NCI-H748 (cell line): ENCODE measurements around the gene ITGA8.
A peak's percentile ranks its signal among the peaks of the same experiment; 100 is the strongest.
"Not testable (repeated sequence)": the region's sequence is repeated elsewhere in the genome, so short reads cannot be mapped to it uniquely, and the experiment has no call there.

Source experiments
- DNase-seq: peaks from one replicate; lab custom pipeline; 2025; ENCODE audit not compliant: unreplicated experiment; lab: John Stamatoyannopoulos, UW

ITGA8 gene

GRCh38 chr10:15562578-15562977 lies 157.1 kb downstream of the ITGA8 start:
- DNase-seq, result no peak

- no peak for DNase-seq
Observed at GRCh38 chr10:15562116-15562515, 157.6 kb downstream of the ITGA8 start.

DNA sequence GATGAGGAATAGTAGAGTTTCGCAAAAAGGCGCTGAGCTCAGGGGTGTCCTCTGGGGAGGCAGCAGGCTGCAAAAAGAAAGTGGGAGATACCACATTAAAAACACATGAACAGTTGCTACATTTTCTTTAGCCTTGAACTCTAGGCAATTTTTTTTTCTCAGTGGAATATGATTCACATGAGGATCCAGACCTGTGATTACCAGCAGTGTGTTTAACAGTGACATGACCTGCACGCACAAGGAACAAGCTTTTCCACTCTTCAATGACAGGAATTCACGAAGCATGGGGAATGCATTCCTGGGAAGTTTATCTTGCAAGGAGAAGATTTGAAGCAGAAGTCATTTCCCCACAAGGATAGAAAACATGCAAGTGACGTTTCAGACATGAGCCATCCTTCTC lies 161.6 kb downstream of the ITGA8 start:
- DNase-seq, result no peak

DNA sequence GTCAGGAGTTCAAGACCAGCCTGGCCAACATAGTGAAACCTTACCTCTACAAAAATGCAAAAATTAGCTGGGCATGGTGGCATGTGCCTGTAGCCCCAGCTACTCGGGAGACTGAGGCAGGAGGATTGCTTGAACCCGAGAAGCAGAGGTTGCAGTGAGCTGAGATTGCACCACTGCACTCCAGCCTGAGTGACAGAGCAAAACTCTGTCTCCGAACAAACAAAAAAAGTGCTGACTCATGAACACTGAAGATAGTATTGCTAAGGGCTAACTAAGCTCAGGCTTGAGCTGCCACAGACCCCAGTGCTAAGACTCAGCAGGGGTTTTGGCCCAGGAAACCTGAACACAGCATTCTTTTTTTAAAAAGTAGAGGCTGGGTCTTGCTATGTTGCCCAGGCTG lies 162.6 kb downstream of the ITGA8 start:
- not testable (repeated sequence) for DNase-seq

DNA sequence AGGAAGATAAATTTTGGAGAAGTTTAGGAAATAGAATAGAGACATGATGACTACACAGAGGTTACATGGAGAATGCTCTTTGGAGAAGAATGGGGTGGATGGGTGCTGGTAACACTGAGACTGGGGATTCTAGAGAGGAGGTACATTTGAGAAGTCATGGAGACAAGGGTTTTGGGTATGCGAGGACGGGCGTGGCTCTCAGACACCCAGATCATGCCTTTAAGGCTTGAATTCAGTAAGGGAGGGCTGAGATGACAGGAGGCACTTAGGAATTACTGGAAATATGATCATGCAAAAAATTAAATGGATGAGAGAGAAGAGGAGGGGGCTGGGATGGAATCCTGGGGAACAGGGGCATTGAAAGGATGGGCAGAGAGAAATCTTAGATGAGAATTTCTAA lies 168.8 kb downstream of the ITGA8 start:
- no peak for DNase-seq

- DNase-seq, result peak; percentile 4
Observed at GRCh38 chr10:15548331-15548730, 171.4 kb downstream of the ITGA8 start.

DNA sequence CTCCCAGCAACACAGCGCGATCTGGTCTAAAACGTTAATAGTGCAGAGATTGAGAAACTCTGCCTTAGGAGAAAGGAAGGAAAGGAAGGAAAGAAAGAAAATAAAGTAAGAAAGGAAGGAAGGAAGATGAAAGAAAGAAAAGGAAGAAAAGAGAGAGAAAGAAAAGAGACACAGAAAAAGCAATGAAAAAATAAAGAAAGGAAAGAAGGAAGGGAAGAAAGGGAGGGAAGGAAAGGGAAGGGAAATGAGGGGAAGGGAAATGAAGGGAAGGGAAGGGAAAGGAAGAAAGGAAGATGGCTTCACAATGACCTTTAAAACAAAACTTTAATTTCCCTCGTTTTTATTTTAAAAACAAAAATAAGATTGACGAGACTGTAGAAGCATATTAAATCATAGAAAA lies 173.1 kb downstream of the ITGA8 start:
- DNase-seq, result no peak

DNA sequence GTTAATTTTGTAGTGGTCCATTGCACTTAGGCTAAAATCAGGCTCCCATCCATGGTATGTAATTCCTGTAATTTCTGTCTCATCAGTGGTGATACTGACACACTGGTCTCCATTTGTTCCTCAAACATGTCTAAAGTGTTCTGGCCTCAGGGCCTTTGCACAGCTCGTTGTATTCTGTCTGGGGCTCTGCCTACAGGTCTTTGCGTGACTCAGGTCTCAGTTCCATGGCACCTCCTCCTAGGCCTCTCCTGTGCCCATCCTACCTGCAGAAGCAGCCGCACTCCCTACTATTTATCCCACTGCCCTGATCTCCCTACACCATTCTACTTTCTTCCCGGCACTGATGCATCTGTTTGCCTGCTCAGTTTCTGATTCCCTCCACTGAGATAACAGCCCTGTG lies 173.8 kb downstream of the ITGA8 start:
- no peak for DNase-seq

- DNase-seq, result no peak
Observed at GRCh38 chr10:15545266-15545665, 174.5 kb downstream of the ITGA8 start.

DNA sequence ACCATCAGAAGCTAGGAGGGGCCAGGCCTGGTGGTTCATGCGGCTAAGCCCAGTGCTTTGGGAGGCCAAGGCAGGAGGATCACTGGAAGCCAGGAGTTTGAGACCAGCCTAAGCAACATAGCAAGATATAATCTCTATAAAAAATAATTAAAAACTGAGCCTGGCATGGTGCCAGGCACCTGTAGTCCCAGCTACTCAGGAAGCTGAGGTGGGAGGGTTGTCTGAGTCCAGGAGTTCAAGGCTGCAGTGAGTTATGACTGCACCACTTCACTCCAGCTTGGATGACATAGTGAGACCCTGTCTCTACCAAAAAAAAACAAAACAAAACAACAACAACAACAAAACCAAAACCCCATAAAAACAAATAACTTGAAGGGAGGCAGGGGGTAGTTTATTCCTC lies 175.7 kb downstream of the ITGA8 start:
- no peak for DNase-seq

GRCh38 chr10:15542817-15543216 lies 176.9 kb downstream of the ITGA8 start:
- no peak for DNase-seq

DNA sequence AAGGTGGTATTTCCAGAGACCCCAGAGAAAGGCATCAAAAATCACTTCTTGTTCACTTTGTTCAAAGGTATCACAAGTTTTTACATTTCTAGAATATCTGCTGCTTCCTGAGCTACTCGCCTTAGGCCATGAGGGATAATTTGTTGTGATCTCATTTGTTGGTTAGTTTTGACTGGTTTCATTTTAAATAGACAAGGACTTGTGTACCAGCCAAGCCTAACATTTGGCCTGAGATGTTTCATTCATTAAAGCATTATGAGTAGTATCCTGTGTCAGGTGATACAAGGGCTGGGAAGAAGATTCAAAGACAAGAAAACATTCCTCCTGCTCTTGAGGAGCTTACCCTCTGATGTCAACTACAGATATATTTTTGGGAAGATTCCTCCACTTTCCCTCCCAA lies 178.3 kb downstream of the ITGA8 start:
- DNase-seq, result no peak

GRCh38 chr10:15540727-15541126 lies 179.0 kb downstream of the ITGA8 start:
- DNase-seq, result peak; percentile 2

- DNase-seq, result no peak
Observed at GRCh38 chr10:15539262-15539661, 180.5 kb downstream of the ITGA8 start.

GRCh38 chr10:15534928-15535538 lies 184.7 kb downstream of the ITGA8 start:
- DNase-seq, result not testable (repeated sequence)

DNA sequence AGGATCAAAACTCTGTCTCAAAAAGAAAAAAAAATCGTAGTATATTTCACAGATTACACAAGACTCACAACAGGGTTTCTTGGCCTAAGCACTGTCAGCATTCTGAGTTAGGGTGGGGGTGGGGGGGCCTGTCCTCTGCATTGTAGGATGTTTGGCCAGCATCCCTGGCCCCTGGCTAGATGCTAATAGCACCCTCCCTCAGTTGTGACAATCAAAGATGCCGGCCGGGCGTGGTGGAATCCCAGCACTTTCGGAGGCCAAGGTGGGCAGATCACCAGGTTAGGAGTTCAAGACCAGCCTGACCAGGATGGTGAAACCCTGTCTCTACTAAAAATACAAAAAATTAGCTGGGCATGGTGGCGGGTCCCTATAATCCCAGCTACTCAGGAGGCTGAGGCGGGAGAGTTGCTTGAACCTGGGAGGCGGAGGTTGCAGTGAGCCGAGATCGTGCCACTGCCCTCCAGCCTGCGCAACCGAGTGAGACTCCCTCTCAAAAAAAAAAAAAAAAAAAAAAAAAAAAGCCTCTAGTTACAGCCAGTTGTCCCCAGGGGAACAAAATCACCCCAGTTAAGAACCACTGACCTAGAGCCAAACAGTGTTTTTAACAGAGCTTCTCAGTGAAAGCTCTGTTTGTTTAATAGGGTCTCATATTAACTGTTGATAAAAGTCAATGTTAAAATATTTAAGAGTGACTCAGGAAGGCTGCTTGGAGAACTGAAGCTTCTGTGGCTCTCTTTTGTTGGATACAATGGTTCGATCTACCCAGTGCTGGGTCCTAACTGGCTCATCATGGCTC lies 187.6 kb downstream of the ITGA8 start:
- no peak for DNase-seq

- DNase-seq, result no peak
Observed at GRCh38 chr10:15528859-15529239, 190.9 kb downstream of the ITGA8 start.

GRCh38 chr10:15526754-15527153 lies 193.0 kb downstream of the ITGA8 start:
- DNase-seq, result no peak

DNA sequence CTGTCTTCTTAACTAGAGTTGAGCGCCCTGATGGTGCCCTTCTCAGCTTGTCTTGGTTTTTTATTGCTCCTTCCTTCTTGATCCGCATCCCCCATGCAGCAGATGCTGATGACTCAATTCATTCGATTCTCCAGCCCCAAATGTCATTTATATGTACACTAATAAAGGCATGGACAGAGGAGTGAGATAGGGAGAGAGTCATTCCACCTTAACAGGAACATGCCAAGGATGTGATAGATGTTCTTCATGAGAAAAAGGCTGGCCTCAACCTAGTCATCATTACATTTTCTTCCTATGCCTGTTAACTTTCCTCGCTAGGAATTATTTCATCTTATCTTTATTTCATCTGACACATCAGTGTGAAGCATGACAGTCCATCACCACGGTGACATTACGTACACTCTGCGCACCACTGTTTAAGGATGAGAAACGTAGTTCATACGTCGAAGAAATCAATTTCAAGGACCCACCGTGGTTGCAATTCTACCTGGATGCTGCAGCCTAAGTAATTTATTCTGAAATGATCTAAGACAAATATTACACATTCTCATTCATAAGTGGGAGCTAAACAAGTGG lies 198.3 kb downstream of the ITGA8 start:
- DNase-seq, result no peak

DNA sequence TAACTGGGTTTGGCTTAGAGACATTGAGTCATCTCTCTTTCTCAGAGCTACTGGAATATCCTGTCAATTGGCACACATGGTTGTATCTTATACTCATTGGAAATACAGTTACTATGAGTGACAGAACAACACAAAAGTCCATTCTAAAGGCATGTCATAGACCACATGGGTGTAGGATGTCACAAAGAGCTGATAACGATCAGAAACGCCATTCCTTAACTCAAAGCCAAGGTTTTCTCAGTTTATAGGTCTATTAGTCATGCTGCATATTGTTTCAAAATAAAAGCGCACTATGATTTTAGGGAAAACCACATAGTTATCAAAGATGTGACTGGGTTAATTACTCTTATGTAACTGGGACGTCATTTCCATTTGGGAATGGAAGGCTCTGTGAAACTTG lies 201.5 kb downstream of the ITGA8 start:
- DNase-seq, result no peak

DNA sequence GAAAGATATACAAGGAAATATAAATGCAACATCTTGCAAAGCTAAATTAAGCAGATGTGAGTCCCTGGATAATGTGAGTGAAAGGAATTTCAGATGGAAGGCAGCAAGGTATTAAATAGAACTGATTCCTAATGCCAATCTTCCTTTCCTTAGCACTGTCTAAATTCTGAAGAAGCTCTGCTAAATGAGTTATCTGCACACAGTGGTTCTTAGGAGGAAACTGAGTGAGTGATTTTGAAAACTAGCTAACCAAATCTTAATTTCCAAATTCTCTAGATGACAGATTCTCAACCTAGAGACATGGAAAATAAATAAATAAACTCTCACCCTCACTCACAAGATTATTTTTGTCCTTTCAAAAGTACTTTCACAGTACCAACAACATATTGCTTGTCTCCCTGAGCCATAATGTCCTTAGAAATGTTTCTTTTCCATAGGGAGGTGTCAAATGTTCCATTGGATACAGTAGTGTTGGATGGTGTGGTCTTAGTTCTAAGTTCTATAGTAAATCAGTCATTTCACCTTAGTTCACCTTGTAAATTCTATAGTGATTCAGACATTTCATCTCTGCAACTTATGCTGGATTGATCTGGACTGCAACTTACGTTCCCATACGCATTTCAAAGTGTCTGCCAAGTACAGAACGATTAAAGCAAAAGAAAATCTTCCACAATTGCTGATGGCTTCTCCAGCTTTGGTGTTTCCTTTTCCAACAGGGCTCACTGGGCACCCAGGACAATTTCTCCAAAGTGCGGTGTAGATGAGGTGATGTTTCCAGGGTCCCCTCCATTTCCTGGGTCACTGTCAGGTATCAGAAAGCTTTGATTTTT lies 203.3 kb downstream of the ITGA8 start:
- DNase-seq, result no peak

GRCh38 chr10:15515202-15515601 lies 204.5 kb downstream of the ITGA8 start:
- no peak for DNase-seq
